HEK293T (cell line): ENCODE measurements around the gene KLF17.

Experiments
- ARNT ChIP-seq: fragments of 450-650 bp; IDR thresholded peaks from 2 replicates; pipeline ENCODE4 v1.6.1; 2017; ENCODE audit warnings: mild to moderate bottlenecking
- BHLHE40 ChIP-seq: fragments of 450-650 bp; IDR thresholded peaks from 2 replicates; pipeline ENCODE4 v1.6.1; 2016; ENCODE audit warnings: mild to moderate bottlenecking, moderate library complexity, borderline replicate concordance
- CTBP1 ChIP-seq: fragments of 450-650 bp; IDR thresholded peaks from 2 replicates; pipeline ENCODE4 v1.6.1; 2016; ENCODE audit warnings: borderline replicate concordance
- ELF4 ChIP-seq: fragments of 450-650 bp; IDR thresholded peaks from 2 replicates; pipeline ENCODE4 v1.6.1; 2017; ENCODE audit warnings: antibody characterized with exemption
- FOXA1 ChIP-seq: fragments of 450-650 bp; IDR thresholded peaks from 2 replicates; pipeline ENCODE4 v1.6.1; 2016; ENCODE audit warnings: mild to moderate bottlenecking
- FOXK2 ChIP-seq: fragments of 450-650 bp; IDR thresholded peaks from 2 replicates; pipeline ENCODE4 v1.6.1; 2016; ENCODE audit warnings: mild to moderate bottlenecking
- FOXM1 ChIP-seq: fragments of 450-650 bp; IDR thresholded peaks from 2 replicates; pipeline ENCODE4 v1.6.1; 2017; ENCODE audit warnings: mild to moderate bottlenecking, borderline replicate concordance
- HDGF ChIP-seq: fragments of 450-650 bp; IDR thresholded peaks from 2 replicates; pipeline ENCODE4 v1.6.1; 2017; ENCODE audit warnings: antibody characterized with exemption, borderline replicate concordance
- LEF1 ChIP-seq: fragments of 450-650 bp; IDR thresholded peaks from 2 replicates; pipeline ENCODE4 v1.6.1; 2017; ENCODE audit warnings: mild to moderate bottlenecking, borderline replicate concordance
- PKNOX1 ChIP-seq: fragments of 450-650 bp; IDR thresholded peaks from 2 replicates; pipeline ENCODE4 v1.6.1; 2016
- SP1 ChIP-seq: fragments of 450-650 bp; IDR thresholded peaks from 2 replicates; pipeline ENCODE4 v1.6.1; 2017
- SUZ12 ChIP-seq: fragments of 450-650 bp; IDR thresholded peaks from 2 replicates; pipeline ENCODE4 v1.6.1; 2016; ENCODE audit warnings: mild to moderate bottlenecking
- TARDBP ChIP-seq: fragments of 450-650 bp; IDR thresholded peaks from 2 replicates; pipeline ENCODE4 v1.6.1; 2016
- ZNF384 ChIP-seq: fragments of 450-650 bp; IDR thresholded peaks from 2 replicates; pipeline ENCODE4 v1.6.1; 2016

- TF ChIP-seq CTBP1 (no peak), HDGF (no peak), FOXM1 (no peak), BHLHE40 (no peak), TARDBP (no peak), SUZ12 (no peak), PKNOX1 (no peak), LEF1 (no peak), ZNF384 (no peak), FOXA1 (no peak), FOXK2 (no peak), ELF4 (no peak), SP1 (no peak), ARNT (no peak)
These were observed 46.4 kb upstream of the KLF17 start for GRCh38 chr1:44072204-44072603.
